ENCODE measurements around the gene PITPNC1.
"Not testable (repeated sequence)": the region's sequence is repeated elsewhere in the genome, so short reads cannot be mapped to it uniquely, and the experiment has no call there.

Gene PITPNC1

DNA sequence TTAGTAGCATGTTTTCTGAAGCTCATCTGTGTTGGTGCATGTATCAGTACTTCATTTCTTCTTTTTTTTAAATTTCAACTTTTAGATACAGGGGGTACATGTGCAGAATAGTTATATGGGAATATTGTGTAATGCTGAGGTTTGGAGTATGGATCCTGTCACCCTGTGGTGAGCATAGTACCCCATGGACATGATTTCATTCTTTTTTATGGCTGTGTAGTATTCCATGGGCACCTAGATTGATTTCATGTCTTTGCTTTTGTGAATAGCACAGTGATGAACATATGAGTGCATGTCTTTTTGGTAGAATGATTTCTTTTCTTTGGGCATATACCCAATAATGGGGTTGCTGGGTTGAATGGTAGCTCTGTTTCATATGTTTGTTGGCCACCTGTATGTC lies 285.6 kb downstream of the PITPNC1 start:
- no peak for DNase-seq

DNA sequence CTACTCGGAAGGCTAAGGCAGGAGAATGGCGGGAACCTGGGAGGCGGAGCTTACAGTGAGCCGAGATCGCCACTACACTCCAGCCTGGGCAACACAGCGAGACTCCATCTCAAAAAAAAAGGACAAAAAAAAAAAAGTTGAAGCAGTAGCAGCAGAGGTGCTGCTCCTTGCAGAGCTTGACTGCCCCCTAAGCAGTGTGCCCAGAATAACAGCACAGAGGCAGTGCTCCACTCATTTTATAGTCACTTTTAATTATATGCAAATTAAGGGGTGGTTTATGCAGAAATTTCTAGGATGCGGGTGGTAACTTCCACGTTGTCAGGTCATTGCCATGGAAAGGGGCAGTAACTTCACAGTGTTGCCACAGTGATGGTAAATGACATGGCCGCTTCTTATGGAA lies 286.4 kb downstream of the PITPNC1 start:
- DNase-seq, result no peak

DNA sequence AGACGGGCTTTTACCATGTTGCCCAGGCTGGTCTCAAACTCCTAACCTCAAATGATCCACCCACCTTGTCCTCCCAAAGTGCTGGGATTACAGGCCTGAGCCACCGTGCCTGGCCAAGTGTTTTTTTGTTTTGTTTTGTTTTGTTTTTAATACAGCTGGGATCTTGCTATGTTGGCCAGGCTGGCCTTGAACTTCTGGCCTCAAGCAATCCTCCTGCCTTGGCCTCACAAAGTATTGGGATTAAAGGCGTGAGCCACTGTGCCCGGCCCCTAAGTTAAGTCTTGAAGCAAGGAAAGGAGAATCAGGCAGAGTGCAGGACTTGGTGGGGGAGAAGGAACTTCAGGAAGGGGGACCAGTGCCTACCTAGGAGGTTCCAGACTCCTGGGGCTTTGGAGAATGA lies 288.9 kb downstream of the PITPNC1 start:
- no peak for DNase-seq

DNA sequence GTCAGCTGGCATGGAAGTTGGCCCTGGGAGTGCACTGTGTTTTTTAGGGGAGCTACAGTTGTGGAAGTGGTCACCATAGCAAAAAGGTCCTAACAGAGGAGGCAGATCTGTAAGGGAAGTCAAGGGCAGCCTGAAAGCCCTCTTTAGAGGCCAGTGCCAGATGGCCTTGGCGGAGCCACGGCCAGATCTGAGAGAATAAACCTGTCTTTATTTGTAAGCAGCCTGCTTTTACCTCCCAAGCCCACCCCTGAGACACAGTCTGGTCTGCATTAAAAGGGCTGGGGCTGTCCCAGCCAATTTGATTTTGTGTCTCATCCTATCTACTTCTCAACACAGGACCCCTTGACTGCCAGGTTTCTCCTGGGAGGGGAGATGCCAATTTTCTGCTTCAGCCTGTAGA lies 289.6 kb downstream of the PITPNC1 start:
- DNase-seq, result no peak

DNA sequence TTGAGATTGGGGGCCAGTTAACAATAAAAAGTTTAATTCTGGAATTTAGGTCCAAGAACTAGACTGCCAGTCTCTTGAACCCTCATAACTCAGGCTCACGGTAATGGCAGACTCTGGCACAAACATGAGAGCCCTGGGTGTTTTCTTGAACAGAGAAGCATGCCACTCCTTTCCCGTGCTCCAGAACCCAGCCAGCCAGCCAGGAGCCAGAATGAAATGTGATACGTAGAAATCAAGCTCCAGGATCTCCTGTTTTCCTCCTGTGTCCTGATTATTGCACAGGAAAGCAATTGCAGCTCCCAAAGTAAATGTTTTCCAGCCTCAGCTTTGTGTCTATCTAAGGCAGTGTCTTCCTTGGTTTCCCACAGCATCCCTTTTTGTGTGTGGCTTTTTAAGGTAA lies 294.4 kb downstream of the PITPNC1 start:
- no peak for DNase-seq

DNA sequence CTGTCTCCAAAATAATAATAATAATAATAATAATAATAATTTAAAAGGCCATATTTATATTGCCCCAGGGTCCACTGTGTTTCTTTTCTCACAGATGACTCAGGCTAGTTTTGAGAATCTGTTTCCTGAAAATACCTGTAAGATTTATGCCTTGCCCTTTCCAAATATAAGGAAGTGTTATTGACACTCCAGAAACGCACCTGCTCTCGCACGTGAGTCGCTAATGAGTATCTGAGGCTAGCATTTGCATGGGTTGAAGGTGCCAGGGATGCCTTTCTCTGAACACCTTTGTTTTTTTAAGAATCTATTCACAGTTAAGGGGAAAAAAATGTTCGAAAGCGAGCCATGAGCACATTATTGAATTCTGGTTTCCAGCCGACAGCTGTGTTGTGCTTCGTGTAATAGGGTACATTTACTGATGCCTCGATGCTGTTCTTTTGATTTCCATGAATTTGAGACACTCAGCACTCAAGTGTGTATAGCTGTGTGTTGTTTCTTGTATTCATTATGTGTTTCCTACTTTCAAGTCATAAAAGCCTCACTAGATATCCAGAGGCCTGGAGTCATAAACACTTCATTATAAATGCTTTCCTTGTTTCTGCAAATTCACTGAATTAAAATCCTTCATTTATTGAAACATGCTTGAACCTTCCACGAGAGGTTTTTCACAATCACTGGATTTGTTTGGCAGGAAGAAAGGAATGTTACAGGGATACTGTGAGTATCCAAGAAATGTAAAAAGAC lies 295.7 kb downstream of the PITPNC1 start:
- DNase-seq, result no peak

DNA sequence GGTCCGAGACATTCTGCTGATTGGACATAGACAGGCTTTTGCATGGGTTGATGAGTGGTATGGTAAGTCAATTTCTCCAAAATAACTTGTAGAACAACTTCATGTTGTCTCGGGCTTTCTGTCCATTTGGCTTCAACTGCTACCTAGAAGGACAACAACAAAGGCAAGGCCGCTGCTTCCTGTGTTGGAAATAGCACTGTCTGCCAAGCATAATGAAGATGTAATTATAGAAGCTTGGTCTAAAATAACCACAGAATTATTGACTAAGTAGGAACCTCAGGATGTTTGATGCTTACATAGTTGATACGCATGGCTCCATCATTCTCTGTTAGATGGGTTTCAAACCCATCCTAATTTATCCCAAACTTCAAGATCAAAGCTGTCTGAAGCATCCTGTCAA lies 298.4 kb downstream of the PITPNC1 start:
- DNase-seq, result no peak

DNA sequence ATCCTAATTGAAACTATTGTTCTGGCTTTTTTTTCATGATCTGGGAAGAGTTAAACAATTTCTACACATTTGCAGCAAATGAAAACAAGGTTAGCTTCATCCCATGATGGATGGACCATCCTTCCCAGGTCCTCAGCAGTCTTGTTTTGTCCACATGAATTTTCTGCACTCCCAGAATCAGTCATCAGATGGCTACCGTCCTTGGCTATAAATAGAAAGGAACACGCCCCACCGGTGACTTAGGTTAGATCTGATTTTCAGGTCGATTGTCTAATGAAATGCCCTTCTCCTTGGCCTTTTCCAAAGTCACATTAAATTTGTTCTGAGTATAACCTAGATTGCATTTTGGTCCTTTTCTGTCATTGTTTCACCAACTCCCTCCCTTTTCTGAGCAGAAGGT lies 299.2 kb downstream of the PITPNC1 start:
- DNase-seq, result no peak

DNA sequence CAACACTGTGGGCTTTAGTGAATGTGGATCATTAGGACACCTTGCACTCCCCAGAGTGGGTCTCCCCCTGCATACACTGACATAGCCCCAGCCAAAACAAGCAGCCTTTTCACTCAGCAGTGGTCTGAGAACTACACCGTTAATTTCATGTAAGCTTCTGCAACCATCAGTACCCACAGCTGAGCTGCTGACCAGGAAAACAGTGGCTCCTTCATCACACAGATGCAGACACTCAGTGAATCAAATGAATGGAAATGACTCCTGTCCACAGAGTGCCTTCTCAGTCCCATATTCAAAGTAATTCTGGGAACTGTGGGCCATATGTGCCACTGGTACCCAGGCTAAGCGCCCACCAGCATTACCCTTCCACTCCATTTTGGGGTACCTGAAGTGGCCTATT lies 301.3 kb downstream of the PITPNC1 start:
- DNase-seq, result no peak

DNA sequence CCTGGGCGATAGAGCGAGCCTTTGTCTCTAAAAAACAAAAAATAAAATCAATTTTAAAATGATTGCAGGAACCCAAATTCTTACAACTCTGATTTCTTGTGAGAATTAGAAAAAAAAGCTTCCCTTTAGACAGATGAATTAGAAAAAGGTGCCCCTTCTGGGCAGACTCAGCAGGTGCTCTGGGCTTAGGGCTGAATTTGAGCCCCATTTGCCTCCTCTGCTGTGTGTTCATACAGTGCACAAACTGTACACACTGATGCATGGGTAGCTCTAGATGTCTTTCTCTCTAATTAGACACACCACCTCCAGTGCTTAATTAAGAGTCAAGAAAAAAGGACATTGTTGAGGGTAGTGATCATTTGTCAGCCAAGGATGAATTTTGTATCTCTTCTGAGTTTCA lies 302.1 kb downstream of the PITPNC1 start:
- DNase-seq, result no peak

DNA sequence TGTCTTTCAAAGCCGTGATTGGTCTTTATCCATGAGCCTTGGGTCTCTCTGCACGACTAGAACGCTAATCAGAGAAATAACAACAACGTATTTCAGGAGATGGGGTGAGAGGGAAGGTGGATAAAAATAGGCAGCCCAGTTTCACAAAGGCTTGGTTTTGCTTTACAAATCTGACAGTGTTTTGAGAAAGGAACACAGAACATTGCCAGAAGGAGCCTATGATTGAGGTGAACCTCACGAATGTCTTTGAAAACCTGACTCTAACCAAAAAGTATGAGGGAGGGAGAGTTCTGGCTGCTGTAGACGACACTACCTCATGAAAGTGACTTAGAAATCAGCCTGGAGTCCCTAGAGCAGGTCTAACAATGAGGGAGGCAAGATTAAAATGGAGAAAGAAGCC lies 302.6 kb downstream of the PITPNC1 start:
- DNase-seq, result no peak

DNA sequence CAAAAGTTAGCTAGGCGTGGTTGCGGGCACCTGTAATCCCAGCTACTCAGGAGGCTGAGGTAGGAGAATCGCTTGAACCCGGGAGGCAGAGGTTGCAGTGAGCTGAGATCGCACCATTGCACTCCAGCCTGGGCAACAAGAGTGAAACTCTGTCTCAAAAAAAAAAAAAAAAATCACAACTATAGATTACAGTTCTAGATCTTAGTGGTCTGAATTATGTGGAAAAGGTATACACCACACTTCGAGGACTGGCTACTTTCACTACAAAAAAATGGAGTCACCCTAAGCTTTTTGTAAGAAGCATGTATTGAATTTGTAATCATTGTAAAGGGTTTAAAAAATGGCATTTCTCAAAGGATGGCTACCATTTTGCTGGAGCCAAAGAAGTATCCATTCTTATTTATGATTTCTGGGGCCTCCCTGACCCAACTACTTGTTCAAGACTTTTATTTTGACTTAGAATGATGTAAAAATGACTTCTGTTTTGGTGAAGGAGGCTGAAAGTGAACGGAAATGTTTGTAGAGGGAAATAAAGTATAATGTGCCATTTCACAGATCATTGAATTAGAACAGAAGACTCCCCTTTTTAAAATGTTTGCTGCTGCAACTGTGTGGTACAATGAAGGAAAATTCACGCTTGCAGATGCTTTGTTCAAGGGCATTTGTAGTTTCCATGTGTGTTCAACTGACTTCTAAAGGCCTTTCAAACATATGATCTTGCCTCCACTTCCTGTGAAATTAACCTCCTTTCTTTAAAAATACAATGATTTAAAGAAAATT lies 303.6 kb downstream of the PITPNC1 start:
- no peak for DNase-seq

DNA sequence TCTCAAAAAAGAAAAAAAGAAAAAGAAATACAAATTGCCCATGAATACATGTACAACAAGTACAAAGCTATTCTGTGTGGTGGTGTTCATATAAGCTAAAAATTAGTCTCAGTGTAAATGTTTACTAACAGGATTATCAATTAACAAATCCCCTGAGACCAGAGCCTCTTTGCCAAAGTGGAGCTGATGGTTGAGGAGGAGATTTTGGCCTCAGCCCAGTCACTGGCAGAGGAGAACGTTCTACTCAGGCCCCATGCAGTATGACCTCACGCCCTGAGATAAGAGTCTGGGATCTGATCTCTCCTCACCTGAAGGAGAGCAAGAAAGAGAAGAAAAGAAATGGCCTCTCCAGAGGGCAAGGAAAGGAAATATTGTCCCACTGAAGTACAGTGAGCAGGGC lies 305.1 kb downstream of the PITPNC1 start:
- no peak for DNase-seq

DNA sequence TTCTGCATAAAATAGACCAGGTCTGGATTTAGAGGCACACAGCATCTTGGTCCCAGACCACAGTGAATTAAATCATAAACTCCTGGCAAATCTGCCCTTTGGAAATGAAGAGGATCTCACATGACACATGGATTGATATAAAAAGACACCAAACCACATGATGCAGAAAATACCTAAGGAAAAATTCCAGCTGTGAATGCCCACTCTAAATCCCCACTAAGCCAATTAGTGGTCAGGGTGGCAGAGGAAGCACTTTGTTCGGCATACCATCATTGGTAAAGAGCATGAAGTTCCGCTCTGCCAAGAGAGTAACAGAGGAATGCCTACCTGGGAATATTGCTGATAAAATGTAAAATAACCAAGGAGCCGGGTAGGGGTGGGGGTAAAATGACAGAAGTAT lies 308.3 kb downstream of the PITPNC1 start:
- DNase-seq, result no peak

DNA sequence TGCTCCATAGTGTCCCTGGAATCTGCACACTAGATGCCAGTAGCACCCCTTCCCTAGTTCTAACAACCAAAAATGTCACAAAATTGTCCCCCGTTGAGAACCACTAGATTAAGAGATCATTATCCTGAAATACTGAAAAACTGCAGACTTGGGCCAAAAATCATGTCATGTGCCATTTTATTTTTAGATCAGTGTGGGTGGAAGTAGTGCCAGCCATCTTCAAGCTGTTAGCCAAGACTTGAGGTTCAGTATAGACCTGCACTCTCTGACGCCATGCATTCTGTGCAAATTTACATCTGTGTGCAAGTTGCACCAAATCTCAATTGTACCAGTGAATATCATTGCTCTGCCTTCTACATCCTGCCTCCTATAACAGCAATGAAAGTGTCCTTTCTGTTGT lies 309.2 kb downstream of the PITPNC1 start:
- DNase-seq, result no peak

DNA sequence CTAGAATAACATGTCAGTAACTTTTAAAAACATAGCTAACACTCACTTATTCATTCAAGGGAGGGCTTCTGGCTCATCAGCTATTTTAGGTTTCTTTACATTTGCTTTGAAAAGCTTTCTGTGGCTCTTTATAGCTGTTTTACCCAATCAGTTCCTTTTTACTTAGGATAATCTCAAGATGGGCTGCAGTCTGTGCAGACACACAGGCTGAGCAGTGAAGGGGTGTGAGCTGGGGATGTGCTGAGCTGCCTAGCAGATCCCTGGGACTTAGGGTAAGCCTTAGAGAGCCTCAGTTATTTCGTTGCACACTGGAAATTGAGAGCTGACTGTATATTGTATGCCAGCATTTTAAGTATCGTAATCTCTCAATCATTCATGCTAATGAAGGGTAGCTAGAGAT lies 310.4 kb downstream of the PITPNC1 start:
- DNase-seq, result no peak

DNA sequence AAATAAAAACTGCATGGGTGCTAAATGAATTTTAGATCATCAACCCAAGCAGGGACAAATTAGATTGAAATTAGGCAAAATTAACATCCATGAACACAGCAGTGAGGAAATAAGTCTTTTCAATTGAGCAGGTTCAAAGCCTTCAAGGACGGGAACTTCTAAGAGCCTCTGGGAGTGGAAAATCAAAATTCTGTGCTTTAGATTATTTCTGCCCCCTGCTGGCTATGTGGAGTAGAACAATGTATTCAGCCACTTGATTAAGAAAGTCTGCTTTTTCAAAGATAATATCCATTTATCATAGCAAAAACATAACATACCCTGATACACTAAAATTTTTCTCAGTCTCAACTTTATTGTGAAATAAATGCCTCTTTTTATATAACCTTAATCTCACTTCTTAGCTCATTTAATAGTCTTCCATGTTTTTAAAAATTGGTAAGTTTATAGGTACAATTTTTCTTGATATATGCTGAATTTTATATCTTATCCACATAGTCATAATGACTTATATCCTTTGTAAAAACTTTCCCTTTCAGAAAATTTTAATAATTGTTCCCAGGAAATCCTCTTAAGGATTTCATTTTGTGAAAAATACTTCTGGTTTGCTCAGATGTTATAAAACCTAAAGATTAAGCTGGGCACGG lies 312.6 kb downstream of the PITPNC1 start:
- peak in 1 of 2 experiments; percentile 13 for DNase-seq

DNA sequence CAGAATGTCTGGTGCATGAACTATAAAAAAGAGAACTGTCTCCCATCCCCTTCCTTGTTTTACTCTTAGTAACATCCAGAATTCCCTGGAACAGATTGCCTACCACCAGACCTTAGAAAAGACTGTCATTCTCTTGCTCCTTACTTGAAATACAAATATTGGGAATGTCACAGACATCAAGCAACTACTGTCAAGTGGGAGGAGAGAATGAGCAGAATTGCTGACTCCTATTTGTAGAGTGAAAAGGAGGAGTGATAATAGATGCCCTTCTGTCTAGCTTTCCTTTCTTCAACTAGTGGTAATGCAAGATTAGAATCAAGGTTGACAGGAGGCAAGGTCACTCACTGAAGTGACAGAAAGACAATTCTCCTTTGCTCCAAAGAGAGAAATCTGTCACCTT lies 316.7 kb downstream of the PITPNC1 start:
- DNase-seq, result no peak

DNA sequence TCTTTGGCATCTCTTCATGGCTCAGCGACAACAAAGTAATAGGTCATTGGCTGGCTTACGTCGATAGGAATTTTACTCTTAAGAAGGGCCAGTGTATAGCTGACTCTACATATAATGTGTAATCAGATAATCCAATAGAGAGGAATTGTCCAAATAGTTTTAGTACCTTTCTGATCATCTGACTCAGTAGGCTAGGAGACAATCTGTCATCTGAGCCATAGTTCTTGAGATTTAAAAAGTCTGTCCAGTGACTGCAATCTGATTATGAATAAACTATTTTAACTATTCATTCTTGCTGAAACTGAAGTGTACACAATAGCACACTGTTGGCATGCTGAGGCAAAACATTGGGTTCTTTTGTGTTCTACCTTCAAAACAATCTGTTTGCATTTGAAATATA lies 319.3 kb downstream of the PITPNC1 start:
- no peak for DNase-seq

DNA sequence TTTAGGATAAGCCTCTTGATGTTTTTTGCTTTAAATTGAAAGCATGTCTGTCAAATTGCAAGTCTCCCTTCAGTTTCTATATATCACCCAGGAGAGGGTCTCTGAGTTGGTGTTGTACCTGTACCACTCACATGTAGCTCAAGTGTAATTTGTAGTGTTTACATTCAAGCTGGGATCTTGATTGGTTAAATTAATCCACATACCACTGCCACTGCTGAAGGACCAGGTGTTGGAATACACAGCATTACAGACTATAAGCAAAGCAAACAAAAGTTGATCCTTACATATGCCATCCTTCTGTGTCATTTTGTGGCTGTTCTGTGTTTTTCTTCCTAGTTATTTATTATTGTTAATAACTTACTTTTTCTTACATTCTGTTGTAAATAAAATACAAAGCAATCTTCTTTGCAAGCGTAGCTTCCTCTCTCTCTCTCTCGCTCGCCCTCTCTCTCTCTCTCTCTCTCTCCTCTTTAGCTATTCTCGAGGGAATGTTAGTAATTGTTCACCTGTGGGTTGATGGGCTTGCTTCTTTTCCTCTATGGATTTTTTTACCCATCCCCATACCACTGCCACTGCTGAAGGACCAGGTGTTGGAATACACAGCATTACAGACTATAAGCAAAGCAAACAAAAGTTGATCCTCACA lies 319.9 kb downstream of the PITPNC1 start:
- DNase-seq, result no peak

DNA sequence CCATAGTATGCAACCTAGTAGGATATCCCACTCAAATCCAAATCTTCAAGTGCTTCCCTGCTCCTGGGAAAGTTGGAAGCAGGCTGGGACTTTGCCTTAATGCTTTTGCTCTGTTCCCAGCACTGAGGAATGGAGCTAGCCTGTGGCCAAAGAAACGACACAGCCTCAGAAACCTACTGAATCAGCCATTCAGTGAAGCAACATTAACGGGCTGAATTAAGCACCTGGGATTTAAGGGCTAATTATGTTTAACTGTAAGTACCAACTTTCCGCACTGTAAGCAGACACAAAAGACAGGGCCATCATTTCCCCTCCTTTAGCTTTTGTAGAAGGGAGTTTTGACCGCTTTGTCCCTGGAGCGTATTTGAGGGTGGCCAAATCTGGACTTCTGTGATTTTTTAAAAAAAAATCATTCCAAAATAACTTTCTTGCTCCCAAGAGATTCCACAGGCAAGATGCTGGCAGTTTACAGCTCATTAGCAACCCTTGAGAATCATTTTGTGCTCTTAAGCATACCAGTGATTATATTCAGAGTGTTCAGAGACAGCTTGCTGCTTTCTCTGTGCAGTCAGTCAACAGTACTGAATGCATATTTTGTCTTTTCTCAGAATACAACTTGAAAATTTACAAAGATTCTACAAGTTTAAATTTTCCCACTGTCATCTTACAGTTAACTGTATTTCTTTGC lies 323.1 kb downstream of the PITPNC1 start:
- DNase-seq, result no peak

DNA sequence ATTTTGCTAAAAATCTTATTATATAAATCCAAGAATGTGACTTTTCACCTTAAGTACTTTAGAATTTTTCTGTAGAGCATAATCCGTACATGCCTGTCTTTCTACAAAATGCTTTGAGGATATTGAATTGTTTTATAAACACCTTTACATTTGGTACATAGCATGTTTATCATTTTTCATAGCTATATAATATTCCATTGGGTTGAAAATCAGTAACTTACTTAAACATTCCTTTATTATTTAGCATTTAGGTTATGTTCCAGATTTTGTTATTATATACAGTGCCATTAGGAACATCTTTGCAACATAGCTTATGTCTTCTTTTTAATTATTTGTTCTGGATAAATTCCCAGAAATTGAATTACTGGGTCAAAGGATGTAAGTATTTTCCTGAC lies 323.6 kb downstream of the PITPNC1 start:
- DNase-seq, result no peak

DNA sequence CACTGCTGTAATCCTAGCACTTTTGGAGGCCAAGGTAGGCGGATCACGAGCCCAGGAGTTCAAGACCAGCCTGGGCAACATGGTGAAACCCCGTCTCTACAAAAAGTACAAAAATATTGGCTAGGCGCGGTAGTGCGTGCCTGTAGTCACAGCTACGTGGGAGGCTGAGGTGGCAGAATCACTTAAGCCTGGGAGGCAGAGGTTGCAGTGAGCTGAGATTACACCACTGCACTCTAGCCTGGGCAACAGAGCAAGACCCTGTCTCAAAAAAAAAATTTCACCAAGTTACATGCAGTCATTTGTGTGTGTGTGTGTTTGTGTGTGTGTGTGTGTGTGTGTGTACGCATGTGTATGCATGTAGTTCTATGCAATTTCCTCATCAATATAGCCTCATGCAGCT lies 325.8 kb downstream of the PITPNC1 start:
- not testable (repeated sequence) for DNase-seq

Data from stimulated activated CD4-positive, alpha-beta T cell treated with anti-CD3 and anti-CD28 coated beads, Interleukin-4, amount 100 ng/mL, for 4 hours (primary cell).